SKM-1 treated with dmso at 0.1 percent for 144 hours (cell line): ENCODE measurements around the gene TNFRSF1A.
A peak's percentile ranks its signal among the peaks of the same experiment; 100 is the strongest.

ENCODE experiments used
- DNase-seq: peaks from one replicate; lab custom pipeline; 2025; ENCODE audit not compliant: unreplicated experiment; lab: John Stamatoyannopoulos, UW

The TNFRSF1A gene

GRCh38 chr12:6324936-6325750, 16.7 kb downstream of the TNFRSF1A start:
- no peak for DNase-seq

- DNase-seq = no peak
Observed at GRCh38 chr12:6323995-6324711, 17.7 kb downstream of the TNFRSF1A start.

GRCh38 chr12:6323340-6323994, 18.4 kb downstream of the TNFRSF1A start:
- DNase-seq = peak; percentile 42

GRCh38 chr12:6322969-6323339, 18.9 kb downstream of the TNFRSF1A start:
- no peak for DNase-seq

GRCh38 chr12:6322352-6322751, 19.5 kb downstream of the TNFRSF1A start:
- no peak for DNase-seq

GRCh38 chr12:6321905-6322304, 20.0 kb downstream of the TNFRSF1A start:
- no peak for DNase-seq

- no peak for DNase-seq
Observed at GRCh38 chr12:6319446-6319845, 22.4 kb downstream of the TNFRSF1A start.

GRCh38 chr12:6318440-6318879, 23.4 kb downstream of the TNFRSF1A start:
- DNase-seq = no peak

GRCh38 chr12:6317693-6318439, 24.0 kb downstream of the TNFRSF1A start:
- no peak for DNase-seq

- DNase-seq = no peak
Observed at GRCh38 chr12:6316921-6317692, 24.8 kb downstream of the TNFRSF1A start.

GRCh38 chr12:6315704-6316597, 25.9 kb downstream of the TNFRSF1A start:
- DNase-seq = no peak

- DNase-seq = no peak
Observed at GRCh38 chr12:6315184-6315583, 26.7 kb downstream of the TNFRSF1A start.

- no peak for DNase-seq
Observed at GRCh38 chr12:6314776-6315175, 27.1 kb downstream of the TNFRSF1A start.

GRCh38 chr12:6313326-6313940, 28.4 kb downstream of the TNFRSF1A start:
- DNase-seq = no peak

- no peak for DNase-seq
Observed at GRCh38 chr12:6312529-6313325, 29.1 kb downstream of the TNFRSF1A start.

GRCh38 chr12:6311822-6312528, 29.9 kb downstream of the TNFRSF1A start:
- DNase-seq = no peak

GRCh38 chr12:6310771-6311610, 30.9 kb downstream of the TNFRSF1A start:
- DNase-seq = no peak
